ENCODE data around the gene REXO4. TPM values are rescaled to one million over a fixed set of nuclear protein-coding genes. Genes with fewer than 3 reads are reported as not detected.

The REXO4 gene
- total RNA-seq, 2 experiments from 2014 or later: 35.7 to 45.5 TPM

DNA sequence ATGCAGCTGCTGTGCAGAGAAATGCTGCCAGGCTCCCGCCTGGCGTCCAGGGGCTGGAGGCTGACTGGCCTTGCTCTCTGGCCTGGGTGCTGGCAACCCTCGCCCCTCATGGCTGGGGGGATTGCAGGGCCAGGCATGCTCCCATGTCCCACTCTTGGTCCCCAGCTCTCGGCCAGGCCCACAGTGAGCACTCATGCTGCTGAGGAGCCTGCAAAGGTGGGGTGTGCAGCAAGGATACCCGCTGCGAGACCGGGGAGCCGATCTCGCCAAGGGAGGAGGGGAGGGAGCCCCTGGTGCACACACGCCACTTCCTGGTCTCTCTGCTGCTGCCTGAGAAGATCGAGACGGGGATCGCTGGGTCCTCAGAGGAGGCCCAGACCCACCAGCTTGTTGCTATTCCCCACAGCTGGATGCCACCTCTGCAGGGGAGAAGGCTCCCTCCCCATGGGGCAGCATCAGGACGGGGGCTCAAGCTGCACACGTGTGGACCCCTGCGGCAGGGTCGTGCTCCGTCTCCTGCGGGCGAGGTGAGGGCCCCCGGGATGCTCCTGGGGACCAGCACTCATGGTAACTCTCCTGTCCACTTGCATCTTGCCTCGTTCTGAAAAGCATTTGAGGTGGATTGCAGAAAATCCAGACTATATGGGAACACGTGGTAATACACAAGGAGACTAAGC, 27.6 kb upstream of the REXO4 start:
- CTCF ChIA-PET (ENCODE audit: unreplicated experiment): interaction anchor here (0.6 kb wide), 1 partner anchor 1674 kb away, joined by 4 read pairs; no protein-coding TSS in a partner anchor
- no peak overlapping the region for H2AFZ ChIP-seq (ENCODE audit: low read length)
- H3K9me2 ChIP-seq (ENCODE audit: insufficient read depth, low read length): no peaks in the 10 kb centered on the region
- TF ChIP-seq EZH2phosphoT487 (IDR thresholded peaks at IDR 0.05; ENCODE audit: borderline replicate concordance, low read depth, low read length): no peak
- TF ChIP-seq, protein P1, sequence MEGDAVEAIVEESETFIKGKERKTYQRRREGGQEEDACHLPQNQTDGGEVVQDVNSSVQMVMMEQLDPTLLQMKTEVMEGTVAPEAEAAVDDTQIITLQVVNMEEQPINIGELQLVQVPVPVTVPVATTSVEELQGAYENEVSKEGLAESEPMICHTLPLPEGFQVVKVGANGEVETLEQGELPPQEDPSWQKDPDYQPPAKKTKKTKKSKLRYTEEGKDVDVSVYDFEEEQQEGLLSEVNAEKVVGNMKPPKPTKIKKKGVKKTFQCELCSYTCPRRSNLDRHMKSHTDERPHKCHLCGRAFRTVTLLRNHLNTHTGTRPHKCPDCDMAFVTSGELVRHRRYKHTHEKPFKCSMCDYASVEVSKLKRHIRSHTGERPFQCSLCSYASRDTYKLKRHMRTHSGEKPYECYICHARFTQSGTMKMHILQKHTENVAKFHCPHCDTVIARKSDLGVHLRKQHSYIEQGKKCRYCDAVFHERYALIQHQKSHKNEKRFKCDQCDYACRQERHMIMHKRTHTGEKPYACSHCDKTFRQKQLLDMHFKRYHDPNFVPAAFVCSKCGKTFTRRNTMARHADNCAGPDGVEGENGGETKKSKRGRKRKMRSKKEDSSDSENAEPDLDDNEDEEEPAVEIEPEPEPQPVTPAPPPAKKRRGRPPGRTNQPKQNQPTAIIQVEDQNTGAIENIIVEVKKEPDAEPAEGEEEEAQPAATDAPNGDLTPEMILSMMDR (conservative IDR thresholded peaks at IDR 0.05; ENCODE audit: low read length): no peak
- no peaks in the 10 kb centered on the region; the same call in 1 of the 2 replicates for H4K20me1 ChIP-seq (ENCODE audit: insufficient read depth, low read length)
- no peak overlapping the region for H3K27ac ChIP-seq (ENCODE audit: low read depth, low read length, poor library complexity, severe bottlenecking)
- intact Hi-C loops (cut with micrococcal nuclease; ENCODE audit: unreplicated experiment): no loop called here
- no peak overlapping the region for H3K4me3 ChIP-seq (ENCODE audit: low read depth, low read length, poor library complexity, severe bottlenecking)
- no peaks in the 10 kb centered on the region for H3K9me3 ChIP-seq (ENCODE audit: low read length)
- no peaks in the 10 kb centered on the region for H3K36me3 ChIP-seq (ENCODE audit: insufficient read depth, low read length)
- no peak for DNase-seq (ENCODE audit: low spot score)
- H3K4me2 ChIP-seq (ENCODE audit: low read length): no peak overlapping the region
- no peaks in the 10 kb centered on the region for H3K79me2 ChIP-seq (ENCODE audit: insufficient read depth, low read depth, low read length)
- peaks cover 9% of the 10 kb centered on the region for H3K4me1 ChIP-seq (ENCODE audit: insufficient read depth, low read length, poor library complexity, severe bottlenecking)
- POLR2A ChIA-PET: no interaction called here
- BruUV-seq (replicated peaks): no TSS peak

DNA sequence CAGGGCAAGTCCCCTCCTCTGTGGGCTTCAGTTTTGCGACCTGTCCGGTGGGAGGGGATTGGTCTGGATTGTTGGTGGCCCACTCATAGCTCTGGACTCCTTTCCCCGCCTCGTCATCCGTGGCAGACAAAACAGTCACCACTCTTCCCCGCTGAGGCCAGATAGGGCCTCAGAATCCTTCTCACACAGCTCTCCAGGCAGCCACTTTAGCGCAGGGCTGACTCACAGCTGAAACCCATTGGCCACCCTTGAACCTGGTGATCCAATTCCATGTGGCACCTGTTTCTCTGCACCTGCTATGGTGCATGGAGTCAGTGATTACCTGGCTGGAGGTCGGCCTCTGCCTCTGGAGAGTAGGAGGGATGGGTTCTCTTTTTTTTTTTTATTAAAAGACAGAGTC, 26.2 kb upstream of the REXO4 start:
- H3K4me1 ChIP-seq (ENCODE audit: insufficient read depth, low read length, poor library complexity, severe bottlenecking): peaks cover 9% of the 10 kb centered on the region
- CTCF ChIA-PET (ENCODE audit: unreplicated experiment): no interaction called here
- TF ChIP-seq, protein P1 (conservative IDR thresholded peaks at IDR 0.05; ENCODE audit: low read length): no peak
- no peak for TF ChIP-seq EZH2phosphoT487 (IDR thresholded peaks at IDR 0.05; ENCODE audit: borderline replicate concordance, low read depth, low read length)
- no TSS peak for BruUV-seq (replicated peaks)
- H3K79me2 ChIP-seq (ENCODE audit: insufficient read depth, low read depth, low read length): no peaks in the 10 kb centered on the region
- POLR2A ChIA-PET: interaction anchor here (1.0 kb wide), 1 partner anchor 16 kb away, joined by 4 read pairs; the partner anchor contains the start of gene CACFD1
- H3K4me2 ChIP-seq (ENCODE audit: low read length): no peak overlapping the region
- intact Hi-C loops (cut with micrococcal nuclease; ENCODE audit: unreplicated experiment): no loop called here
- H3K27ac ChIP-seq (ENCODE audit: low read depth, low read length, poor library complexity, severe bottlenecking): no peak overlapping the region
- no peak overlapping the region for H3K4me3 ChIP-seq (ENCODE audit: low read depth, low read length, poor library complexity, severe bottlenecking)
- H3K36me3 ChIP-seq (ENCODE audit: insufficient read depth, low read length): no peaks in the 10 kb centered on the region
- H2AFZ ChIP-seq (ENCODE audit: low read length): no peak overlapping the region
- no peaks in the 10 kb centered on the region for H3K9me3 ChIP-seq (ENCODE audit: low read length)
- H4K20me1 ChIP-seq (ENCODE audit: insufficient read depth, low read length): no peaks in the 10 kb centered on the region; the same call in 1 of the 2 replicates
- no peaks in the 10 kb centered on the region for H3K9me2 ChIP-seq (ENCODE audit: insufficient read depth, low read length)
- DNase-seq (ENCODE audit: low spot score): no peak

DNA sequence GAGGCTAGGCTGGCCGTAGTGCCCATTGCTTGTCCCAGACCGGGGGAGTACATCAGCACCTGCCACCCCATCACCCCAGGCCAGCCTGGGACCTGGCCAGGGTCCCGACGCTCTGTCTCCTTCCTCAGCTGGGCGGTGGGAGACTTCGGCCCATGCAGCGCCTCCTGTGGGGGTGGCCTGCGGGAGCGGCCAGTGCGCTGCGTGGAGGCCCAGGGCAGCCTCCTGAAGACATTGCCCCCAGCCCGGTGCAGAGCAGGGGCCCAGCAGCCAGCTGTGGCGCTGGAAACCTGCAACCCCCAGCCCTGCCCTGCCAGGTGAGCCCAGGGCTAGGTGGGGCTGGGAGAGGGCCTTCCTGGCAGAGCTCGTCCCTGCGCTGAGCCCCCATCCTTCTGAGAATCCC, 25.4 kb upstream of the REXO4 start:
- POLR2A ChIA-PET: interaction anchor here (1.0 kb wide), 1 partner anchor 16 kb away, joined by 4 read pairs; the partner anchor contains the start of gene CACFD1
- H2AFZ ChIP-seq (ENCODE audit: low read length): no peak overlapping the region
- H3K36me3 ChIP-seq (ENCODE audit: insufficient read depth, low read length): no peaks in the 10 kb centered on the region
- no peaks in the 10 kb centered on the region for H3K9me2 ChIP-seq (ENCODE audit: insufficient read depth, low read length)
- H3K27ac ChIP-seq (ENCODE audit: low read depth, low read length, poor library complexity, severe bottlenecking): no peak overlapping the region
- no peak overlapping the region for H3K4me3 ChIP-seq (ENCODE audit: low read depth, low read length, poor library complexity, severe bottlenecking)
- intact Hi-C loops (cut with micrococcal nuclease; ENCODE audit: unreplicated experiment): no loop called here
- CTCF ChIA-PET (ENCODE audit: unreplicated experiment): no interaction called here
- no peak overlapping the region for H3K4me2 ChIP-seq (ENCODE audit: low read length)
- H3K9me3 ChIP-seq (ENCODE audit: low read length): no peaks in the 10 kb centered on the region
- H3K79me2 ChIP-seq (ENCODE audit: insufficient read depth, low read depth, low read length): no peaks in the 10 kb centered on the region
- no peaks in the 10 kb centered on the region; the same call in 1 of the 2 replicates for H4K20me1 ChIP-seq (ENCODE audit: insufficient read depth, low read length)
- no peak for DNase-seq (ENCODE audit: low spot score)
- TF ChIP-seq, protein P1 (conservative IDR thresholded peaks at IDR 0.05; ENCODE audit: low read length): no peak
- TF ChIP-seq EZH2phosphoT487 (IDR thresholded peaks at IDR 0.05; ENCODE audit: borderline replicate concordance, low read depth, low read length): no peak
- no TSS peak for BruUV-seq (replicated peaks)
- peaks cover 9% of the 10 kb centered on the region for H3K4me1 ChIP-seq (ENCODE audit: insufficient read depth, low read length, poor library complexity, severe bottlenecking)
